K562 (cell line): ENCODE results near the gene SPOCD1. TPM values are rescaled to one million over a fixed set of nuclear protein-coding genes. Genes with fewer than 3 reads are reported as not detected.

Experiments used
- BCOR ChIP-seq: fragments of 450-650 bp; IDR thresholded peaks from 2 replicates; pipeline ENCODE4 v1.6.1; 2016
- CBX3 ChIP-seq, 2 experiments: IDR thresholded peaks; 1 replicate in 1 of 2; 2 replicates in 1 of 2; pipeline ENCODE4 v1.6.1; 2012; ENCODE audit warnings: inconsistent platforms in 2 of 2, low read length in 2 of 2, borderline replicate concordance in 1 of 2, control low read depth in 1 of 2
- HBP1 ChIP-seq: fragments of 450-650 bp; formaldehyde crosslinking; IDR thresholded peaks from 2 replicates; pipeline ENCODE4 v1.4.0; 2022; ENCODE audit warnings: missing genetic modification characterization
- HNRNPUL1 ChIP-seq: fragments of 200-400 bp; formaldehyde crosslinking; IDR thresholded peaks from 2 replicates; pipeline ENCODE4 v1.6.1; 2017; ENCODE audit warnings: low read length
- MXI1 ChIP-seq: IDR thresholded peaks from 2 replicates; pipeline ENCODE4 v1.6.1; 2011; ENCODE audit warnings: low read depth, mild to moderate bottlenecking, improper control_type of control experiment, low read length
- POLR2B ChIP-seq: fragments of 450-650 bp; IDR thresholded peaks from 2 replicates; pipeline ENCODE4 v1.6.1; 2018; ENCODE audit warnings: low read depth; ENCODE audit not compliant: partially characterized antibody
- SPI1 ChIP-seq: IDR thresholded peaks from 2 replicates; pipeline ENCODE4 v1.6.1; 2011; ENCODE audit warnings: low read depth, low read length, control low read depth, borderline replicate concordance
- polyA plus RNA-seq, 8 experiments: library from polyadenylated mRNA; depleted of rRNA in 4 of 8; stranded (reverse) in 5 of 8; unstranded in 3 of 8; fragments of >200 nt; fragmentation: Nextera tagmentation in 2 of 8; fragmentation: Illumina TruSeq in 1 of 8; extraction: Ambion mirVana in 2 of 8; extraction: Trizol in 1 of 8; gene quantifications; 2 replicates each; pipeline versions ENCODE4 v1.2.1 to v1.2.3, GENCODE V29; 2011 to 2014; ENCODE audit warnings: inconsistent platforms in 1 of 8, missing spikeins in 1 of 8
- total RNA-seq, 7 experiments: library from RNA; depleted of rRNA in 6 of 7; stranded (reverse); fragments of >200 nt in 6 of 7; fragmentation: Illumina TruSeq in 2 of 7; extraction: Trizol in 2 of 7; gene quantifications; 2 replicates each; pipeline versions ENCODE4 v1.2.1 to v1.2.3, GENCODE V29; 2011 to 2021; ENCODE audit warnings: low replicate concordance in 1 of 7
- TF ChIP-seq, protein P1 (sequence below): fragments of 200-600 bp; sonication (generic); IDR thresholded peaks from one replicate; pipeline ENCODE4 v1.6.1; 2012; ENCODE audit warnings: mild to moderate bottlenecking, low read depth, low read length, inconsistent platforms
- TF ChIP-seq, protein P2 (sequence below): fragments of 450-650 bp; formaldehyde crosslinking; IDR thresholded peaks from 2 replicates; pipeline ENCODE4 v1.4.0; 2020; ENCODE audit warnings: mild to moderate bottlenecking, moderate library complexity
- TF ChIP-seq, protein P3 (sequence below): sonication (generic); formaldehyde crosslinking; IDR thresholded peaks from 2 replicates; pipeline ENCODE4 v1.9.0; 2022; ENCODE audit warnings: mild to moderate bottlenecking, missing genetic modification reagents
- TF ChIP-seq, protein P4 (sequence below): sonication (generic); formaldehyde crosslinking; IDR thresholded peaks from 2 replicates; pipeline ENCODE4 v1.9.0; 2022; ENCODE audit warnings: mild to moderate bottlenecking, missing genetic modification reagents

Gene SPOCD1
- total and polyA plus RNA-seq, 9 of the 15 experiments (the other 6 are each of a cell fraction or from before 2014, with no cell fraction given) = 0.03 to 0.71 (median 0.26) TPM; not detected in 1

DNA sequence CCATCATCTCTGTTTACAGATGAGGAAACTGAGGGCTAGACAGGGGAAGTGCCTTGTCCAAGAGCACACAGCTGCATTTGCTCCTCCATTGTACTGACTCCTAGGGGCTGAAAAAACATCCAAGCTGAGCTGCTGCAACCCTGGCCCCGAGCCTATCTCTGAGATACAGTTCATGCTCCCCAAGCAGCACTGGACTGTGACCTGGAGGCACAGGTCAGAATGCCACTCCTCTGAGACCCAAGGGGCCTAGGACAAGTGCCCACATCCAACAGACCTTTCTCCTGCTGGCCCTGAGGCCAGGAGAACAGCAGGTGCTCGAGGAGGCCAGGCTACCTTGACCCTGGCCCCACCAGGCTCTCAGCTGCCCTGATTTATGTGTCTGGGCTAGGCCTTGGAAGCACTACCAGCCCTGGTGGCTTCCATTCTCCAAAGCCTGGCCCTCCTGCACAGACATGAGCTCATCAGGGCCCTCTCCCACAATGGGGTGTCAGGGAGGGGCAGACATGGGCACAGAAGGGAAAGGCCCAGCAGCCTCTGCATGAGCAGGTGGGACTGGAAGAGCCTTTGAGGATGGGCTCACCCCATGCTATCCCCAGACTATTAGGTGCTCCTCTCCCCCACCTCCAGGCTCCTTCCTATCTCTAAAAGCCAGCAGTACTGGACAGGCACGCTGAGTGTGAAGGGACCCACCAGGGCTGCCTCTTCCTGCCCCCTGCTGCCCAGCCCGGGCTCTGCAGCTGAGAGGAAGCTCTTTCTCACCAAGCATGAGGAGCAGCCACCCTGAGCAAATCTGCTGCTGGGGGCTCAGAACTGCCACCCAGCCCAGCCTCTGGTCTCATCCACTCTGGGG, 70.5 kb downstream of the SPOCD1 start (continued):
- TF ChIP-seq, protein P1, sequence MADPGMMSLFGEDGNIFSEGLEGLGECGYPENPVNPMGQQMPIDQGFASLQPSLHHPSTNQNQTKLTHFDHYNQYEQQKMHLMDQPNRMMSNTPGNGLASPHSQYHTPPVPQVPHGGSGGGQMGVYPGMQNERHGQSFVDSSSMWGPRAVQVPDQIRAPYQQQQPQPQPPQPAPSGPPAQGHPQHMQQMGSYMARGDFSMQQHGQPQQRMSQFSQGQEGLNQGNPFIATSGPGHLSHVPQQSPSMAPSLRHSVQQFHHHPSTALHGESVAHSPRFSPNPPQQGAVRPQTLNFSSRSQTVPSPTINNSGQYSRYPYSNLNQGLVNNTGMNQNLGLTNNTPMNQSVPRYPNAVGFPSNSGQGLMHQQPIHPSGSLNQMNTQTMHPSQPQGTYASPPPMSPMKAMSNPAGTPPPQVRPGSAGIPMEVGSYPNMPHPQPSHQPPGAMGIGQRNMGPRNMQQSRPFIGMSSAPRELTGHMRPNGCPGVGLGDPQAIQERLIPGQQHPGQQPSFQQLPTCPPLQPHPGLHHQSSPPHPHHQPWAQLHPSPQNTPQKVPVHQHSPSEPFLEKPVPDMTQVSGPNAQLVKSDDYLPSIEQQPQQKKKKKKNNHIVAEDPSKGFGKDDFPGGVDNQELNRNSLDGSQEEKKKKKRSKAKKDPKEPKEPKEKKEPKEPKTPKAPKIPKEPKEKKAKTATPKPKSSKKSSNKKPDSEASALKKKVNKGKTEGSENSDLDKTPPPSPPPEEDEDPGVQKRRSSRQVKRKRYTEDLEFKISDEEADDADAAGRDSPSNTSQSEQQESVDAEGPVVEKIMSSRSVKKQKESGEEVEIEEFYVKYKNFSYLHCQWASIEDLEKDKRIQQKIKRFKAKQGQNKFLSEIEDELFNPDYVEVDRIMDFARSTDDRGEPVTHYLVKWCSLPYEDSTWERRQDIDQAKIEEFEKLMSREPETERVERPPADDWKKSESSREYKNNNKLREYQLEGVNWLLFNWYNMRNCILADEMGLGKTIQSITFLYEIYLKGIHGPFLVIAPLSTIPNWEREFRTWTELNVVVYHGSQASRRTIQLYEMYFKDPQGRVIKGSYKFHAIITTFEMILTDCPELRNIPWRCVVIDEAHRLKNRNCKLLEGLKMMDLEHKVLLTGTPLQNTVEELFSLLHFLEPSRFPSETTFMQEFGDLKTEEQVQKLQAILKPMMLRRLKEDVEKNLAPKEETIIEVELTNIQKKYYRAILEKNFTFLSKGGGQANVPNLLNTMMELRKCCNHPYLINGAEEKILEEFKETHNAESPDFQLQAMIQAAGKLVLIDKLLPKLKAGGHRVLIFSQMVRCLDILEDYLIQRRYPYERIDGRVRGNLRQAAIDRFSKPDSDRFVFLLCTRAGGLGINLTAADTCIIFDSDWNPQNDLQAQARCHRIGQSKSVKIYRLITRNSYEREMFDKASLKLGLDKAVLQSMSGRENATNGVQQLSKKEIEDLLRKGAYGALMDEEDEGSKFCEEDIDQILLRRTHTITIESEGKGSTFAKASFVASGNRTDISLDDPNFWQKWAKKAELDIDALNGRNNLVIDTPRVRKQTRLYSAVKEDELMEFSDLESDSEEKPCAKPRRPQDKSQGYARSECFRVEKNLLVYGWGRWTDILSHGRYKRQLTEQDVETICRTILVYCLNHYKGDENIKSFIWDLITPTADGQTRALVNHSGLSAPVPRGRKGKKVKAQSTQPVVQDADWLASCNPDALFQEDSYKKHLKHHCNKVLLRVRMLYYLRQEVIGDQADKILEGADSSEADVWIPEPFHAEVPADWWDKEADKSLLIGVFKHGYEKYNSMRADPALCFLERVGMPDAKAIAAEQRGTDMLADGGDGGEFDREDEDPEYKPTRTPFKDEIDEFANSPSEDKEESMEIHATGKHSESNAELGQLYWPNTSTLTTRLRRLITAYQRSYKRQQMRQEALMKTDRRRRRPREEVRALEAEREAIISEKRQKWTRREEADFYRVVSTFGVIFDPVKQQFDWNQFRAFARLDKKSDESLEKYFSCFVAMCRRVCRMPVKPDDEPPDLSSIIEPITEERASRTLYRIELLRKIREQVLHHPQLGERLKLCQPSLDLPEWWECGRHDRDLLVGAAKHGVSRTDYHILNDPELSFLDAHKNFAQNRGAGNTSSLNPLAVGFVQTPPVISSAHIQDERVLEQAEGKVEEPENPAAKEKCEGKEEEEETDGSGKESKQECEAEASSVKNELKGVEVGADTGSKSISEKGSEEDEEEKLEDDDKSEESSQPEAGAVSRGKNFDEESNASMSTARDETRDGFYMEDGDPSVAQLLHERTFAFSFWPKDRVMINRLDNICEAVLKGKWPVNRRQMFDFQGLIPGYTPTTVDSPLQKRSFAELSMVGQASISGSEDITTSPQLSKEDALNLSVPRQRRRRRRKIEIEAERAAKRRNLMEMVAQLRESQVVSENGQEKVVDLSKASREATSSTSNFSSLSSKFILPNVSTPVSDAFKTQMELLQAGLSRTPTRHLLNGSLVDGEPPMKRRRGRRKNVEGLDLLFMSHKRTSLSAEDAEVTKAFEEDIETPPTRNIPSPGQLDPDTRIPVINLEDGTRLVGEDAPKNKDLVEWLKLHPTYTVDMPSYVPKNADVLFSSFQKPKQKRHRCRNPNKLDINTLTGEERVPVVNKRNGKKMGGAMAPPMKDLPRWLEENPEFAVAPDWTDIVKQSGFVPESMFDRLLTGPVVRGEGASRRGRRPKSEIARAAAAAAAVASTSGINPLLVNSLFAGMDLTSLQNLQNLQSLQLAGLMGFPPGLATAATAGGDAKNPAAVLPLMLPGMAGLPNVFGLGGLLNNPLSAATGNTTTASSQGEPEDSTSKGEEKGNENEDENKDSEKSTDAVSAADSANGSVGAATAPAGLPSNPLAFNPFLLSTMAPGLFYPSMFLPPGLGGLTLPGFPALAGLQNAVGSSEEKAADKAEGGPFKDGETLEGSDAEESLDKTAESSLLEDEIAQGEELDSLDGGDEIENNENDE = no peak
- TF ChIP-seq, protein P2, sequence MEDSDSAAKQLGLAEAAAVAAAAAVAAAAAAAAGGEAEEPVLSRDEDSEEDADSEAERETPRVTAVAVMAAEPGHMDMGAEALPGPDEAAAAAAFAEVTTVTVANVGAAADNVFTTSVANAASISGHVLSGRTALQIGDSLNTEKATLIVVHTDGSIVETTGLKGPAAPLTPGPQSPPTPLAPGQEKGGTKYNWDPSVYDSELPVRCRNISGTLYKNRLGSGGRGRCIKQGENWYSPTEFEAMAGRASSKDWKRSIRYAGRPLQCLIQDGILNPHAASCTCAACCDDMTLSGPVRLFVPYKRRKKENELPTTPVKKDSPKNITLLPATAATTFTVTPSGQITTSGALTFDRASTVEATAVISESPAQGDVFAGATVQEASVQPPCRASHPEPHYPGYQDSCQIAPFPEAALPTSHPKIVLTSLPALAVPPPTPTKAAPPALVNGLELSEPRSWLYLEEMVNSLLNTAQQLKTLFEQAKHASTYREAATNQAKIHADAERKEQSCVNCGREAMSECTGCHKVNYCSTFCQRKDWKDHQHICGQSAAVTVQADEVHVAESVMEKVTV (CRISPR knock-in tag) = 0 out of 2 replicates have a peak, but pooled peaks have one; percentile 28
- TF ChIP-seq BCOR (no peak), HNRNPUL1 (no peak), CBX3 (IDR thresholded peaks at IDR 0.05; ENCODE audit: borderline replicate concordance in 1 of 2, low read length in 2 of 2) (no peak), POLR2B (no peak), HBP1 (CRISPR knock-in tag) (no peak), MXI1 (no peak), SPI1 (no peak)
- TF ChIP-seq, protein P3, sequence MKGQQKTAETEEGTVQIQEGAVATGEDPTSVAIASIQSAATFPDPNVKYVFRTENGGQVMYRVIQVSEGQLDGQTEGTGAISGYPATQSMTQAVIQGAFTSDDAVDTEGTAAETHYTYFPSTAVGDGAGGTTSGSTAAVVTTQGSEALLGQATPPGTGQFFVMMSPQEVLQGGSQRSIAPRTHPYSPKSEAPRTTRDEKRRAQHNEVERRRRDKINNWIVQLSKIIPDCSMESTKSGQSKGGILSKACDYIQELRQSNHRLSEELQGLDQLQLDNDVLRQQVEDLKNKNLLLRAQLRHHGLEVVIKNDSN (CRISPR knock-in tag) = peak; percentile 19; the same call in 1 of the 2 replicates
- TF ChIP-seq, protein P4, sequence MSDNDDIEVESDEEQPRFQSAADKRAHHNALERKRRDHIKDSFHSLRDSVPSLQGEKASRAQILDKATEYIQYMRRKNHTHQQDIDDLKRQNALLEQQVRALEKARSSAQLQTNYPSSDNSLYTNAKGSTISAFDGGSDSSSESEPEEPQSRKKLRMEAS (CRISPR knock-in tag) = peak; percentile 86
